Activated B cell treated with CpG ODN at 0.5 μM for 24 hours (primary cell): Measurements from ENCODE around the gene ANKRD1. TPM values are rescaled to one million over a fixed set of nuclear protein-coding genes. Genes with fewer than 3 reads are reported as not detected.

Experiments
- ATAC-seq: fragments of 200-7000 bp; cut with Tn5 transposase; one replicate; pipeline ENCODE4 v1.10.0; 2021; ENCODE audit warnings: low read depth, mild to moderate bottlenecking, moderate library complexity
- CTCF ChIA-PET: fragments of 350-600 bp; sonication (Branson Sonifier 250); formaldehyde crosslinking; loops from one replicate; lab custom pipeline; 2021; ENCODE audit warnings: antibody characterized with exemption; lab: Charles Lee
- POLR2A ChIA-PET: fragments of 350-600 bp; sonication (Branson Sonifier 250); formaldehyde crosslinking; loops from one replicate; lab custom pipeline; 2021; ENCODE audit warnings: antibody characterized with exemption; lab: Charles Lee
- DNase-seq: peaks from one replicate; pipeline ENCODE4 v3.0.0; 2022
- H3K27ac Mint-ChIP-seq: one replicate; pipeline ENCODE4 v1.8.0; 2020; ENCODE audit warnings: mixed read lengths
- H3K27me3 Mint-ChIP-seq: one replicate; pipeline ENCODE4 v1.8.0; 2021; ENCODE audit warnings: mixed read lengths
- H3K36me3 Mint-ChIP-seq: one replicate; pipeline ENCODE4 v1.8.0; 2021; ENCODE audit warnings: low read depth, mixed read lengths
- H3K4me1 Mint-ChIP-seq: one replicate; pipeline ENCODE4 v1.8.0; 2021; ENCODE audit warnings: mixed read lengths
- H3K4me3 Mint-ChIP-seq: one replicate; pipeline ENCODE4 v1.8.0; 2020; ENCODE audit warnings: mild to moderate bottlenecking, mixed read lengths
- H3K9me3 Mint-ChIP-seq: one replicate; pipeline ENCODE4 v1.8.0; 2020; ENCODE audit warnings: mixed read lengths
- CTCF ChIP-seq: fragments of 200-600 bp; IDR thresholded peaks from one replicate; pipeline ENCODE4 v1.8.0; 2022; ENCODE audit warnings: antibody characterized with exemption, mild to moderate bottlenecking
- intact Hi-C: fragments of 100-400 bp; cut with micrococcal nuclease; formaldehyde crosslinking; loops from one replicate; pipeline ENCODE4 v1.15.1; 2024
- total RNA-seq: library from RNA; stranded (reverse); gene quantifications from 2 replicates; pipeline ENCODE4 v1.2.3, GENCODE V29; 2022

ANKRD1 gene
- total RNA-seq, 1 donor from 2014 or later = not detected

GRCh38 chr10:90862908-90863514 is 57.9 kb downstream of the ANKRD1 start:
- peaks cover 3% of the 10 kb centered on the region for H3K4me1 Mint-ChIP-seq
- H3K4me3 Mint-ChIP-seq = no peak overlapping the region
- ChIA-PET CTCF (interaction anchor here (0.8 to 3.6 kb wide), 6 partner anchors 9 to 1068 kb away, joined by 3 to 18 read pairs (median 4); partner anchors contain the start of gene RPP30), POLR2A (interaction anchor here (0.9 to 1.0 kb wide), 2 partner anchors 9 to 10 kb away, joined by 3 to 5 read pairs; partner anchors contain the start of gene RPP30)
- H3K27ac Mint-ChIP-seq = no peak overlapping the region
- TF ChIP-seq CTCF = peak; percentile 15
- no peaks in the 10 kb centered on the region for H3K36me3 Mint-ChIP-seq
- no peaks in the 10 kb centered on the region for H3K9me3 Mint-ChIP-seq
- intact Hi-C loops = loop anchor here (1.0 to 5.0 kb wide), 3 partner anchors 112 to 1070 kb away; no protein-coding TSS in a partner anchor
- DNase-seq = no peak
- peaks cover 23% of the 10 kb centered on the region for H3K27me3 Mint-ChIP-seq
- ATAC-seq = no peak

Other genes with a start within 250 kb of the ANKRD1 start
- not detected in 2 replicates for gene HTR7, start 63.0 kb downstream of the ANKRD1 start, total RNA-seq
- 43.7 and 44.6 TPM in 2 replicates for gene RPP30, start 49.1 kb downstream of the ANKRD1 start, total RNA-seq